DMS53 (cell line): ENCODE data around the gene TBRG4.

Source experiments
- DNase-seq: peaks from one replicate; lab custom pipeline; 2025; lab: John Stamatoyannopoulos, UW

TBRG4 gene

DNA sequence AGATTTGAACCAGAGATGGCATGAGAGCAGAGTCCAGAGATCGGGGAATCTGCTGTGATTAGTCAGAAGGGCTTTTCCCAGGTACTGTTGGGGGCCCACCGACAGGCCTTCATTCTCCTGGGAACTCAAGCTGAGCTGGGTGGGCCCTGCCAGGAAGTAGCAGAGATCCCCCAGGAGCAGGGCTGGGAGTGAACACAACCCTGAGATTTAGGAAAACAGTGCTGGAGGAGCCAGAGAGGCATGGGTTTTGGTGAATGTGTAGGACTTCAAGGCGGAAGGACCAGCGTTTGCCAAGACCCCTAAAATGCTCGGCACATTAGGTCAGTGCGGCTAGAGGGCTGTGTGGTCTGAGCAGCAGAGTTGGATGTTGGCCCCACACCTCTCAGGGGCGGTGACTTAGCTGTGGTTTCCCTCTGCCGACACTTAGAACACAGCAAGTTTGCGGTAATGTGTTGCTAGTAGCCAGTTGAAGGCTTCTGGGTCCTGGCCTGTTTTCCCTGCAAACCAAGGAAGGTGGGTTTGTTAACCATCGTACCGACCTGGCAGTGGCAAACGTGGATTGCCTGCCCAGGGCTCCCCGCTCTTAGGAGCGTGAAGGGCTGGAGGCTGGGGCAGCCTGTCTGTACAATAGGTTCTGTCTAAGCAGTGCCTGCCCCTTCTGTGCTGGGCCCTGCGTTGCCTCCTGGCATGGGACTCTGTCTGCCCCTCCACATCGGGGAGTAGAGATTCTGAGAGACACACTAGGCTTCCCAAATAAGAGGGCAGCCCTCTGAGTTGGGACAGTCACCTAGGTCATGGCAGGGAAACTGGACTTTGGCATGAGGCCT, 36.8 kb downstream of the TBRG4 start:
- no peak for DNase-seq

- no peak for DNase-seq
These were observed 37.5 kb downstream of the TBRG4 start for GRCh38 chr7:45073786-45074527.

GRCh38 chr7:45073031-45073785, 38.3 kb downstream of the TBRG4 start:
- no peak for DNase-seq

GRCh38 chr7:45072131-45073030, 39.1 kb downstream of the TBRG4 start:
- no peak for DNase-seq

GRCh38 chr7:45071528-45071927, 40.0 kb downstream of the TBRG4 start:
- no peak for DNase-seq

- DNase-seq, result no peak
These were observed 41.2 kb downstream of the TBRG4 start for GRCh38 chr7:45070254-45070642.

GRCh38 chr7:45069444-45070253, 41.8 kb downstream of the TBRG4 start:
- DNase-seq, result no peak

- DNase-seq, result no peak
These were observed 43.1 kb downstream of the TBRG4 start for GRCh38 chr7:45068236-45069023.

- no peak for DNase-seq
These were observed 43.9 kb downstream of the TBRG4 start for GRCh38 chr7:45067582-45067981.

GRCh38 chr7:45066409-45066808, 45.1 kb downstream of the TBRG4 start:
- DNase-seq, result no peak

DNA sequence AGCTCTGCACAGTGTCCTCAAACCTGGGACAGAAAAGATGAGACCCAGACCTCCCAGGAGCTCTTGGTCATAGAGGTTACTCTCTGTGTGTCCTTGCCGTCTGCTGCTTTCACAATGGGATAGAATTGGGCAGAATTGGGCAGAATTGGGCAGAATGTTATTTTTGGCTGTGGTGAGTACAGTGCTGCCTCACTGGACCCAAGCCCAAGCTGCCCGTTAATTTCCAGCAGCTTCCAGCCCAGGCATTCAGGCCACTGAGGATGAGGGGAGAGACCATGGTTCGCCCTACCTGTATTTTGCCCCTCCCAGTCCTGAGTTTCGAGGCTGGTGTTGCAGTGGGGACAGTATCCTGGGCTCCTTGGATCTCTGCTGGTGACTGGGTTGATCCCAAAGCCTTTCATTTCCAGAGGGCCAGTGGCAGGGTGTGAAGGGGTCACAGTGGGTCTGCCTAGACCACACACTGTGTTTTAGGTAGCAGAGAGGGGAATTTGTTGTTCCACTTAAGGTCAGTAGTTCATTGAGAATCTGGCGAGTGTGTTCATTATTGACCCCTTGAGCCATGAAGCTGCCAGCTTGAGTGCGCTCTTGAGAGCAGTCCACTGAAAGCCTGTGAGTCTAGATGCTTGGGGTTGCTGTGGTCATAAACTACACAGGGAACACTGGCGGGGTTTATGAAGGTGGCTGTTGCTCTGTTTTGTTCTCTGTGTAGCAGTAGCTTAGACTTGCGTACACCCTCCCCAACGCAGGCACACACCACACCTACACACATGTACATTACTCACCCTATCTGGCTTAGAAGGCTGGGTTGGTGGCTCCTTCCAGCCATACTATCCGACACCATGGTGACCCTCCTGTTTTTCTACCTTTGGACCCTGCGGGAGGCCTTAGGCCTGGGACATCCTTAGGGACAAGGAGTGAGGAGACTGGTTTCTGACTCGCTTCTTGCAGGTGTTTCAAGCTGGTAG, 46.2 kb downstream of the TBRG4 start:
- no peak for DNase-seq

DNA sequence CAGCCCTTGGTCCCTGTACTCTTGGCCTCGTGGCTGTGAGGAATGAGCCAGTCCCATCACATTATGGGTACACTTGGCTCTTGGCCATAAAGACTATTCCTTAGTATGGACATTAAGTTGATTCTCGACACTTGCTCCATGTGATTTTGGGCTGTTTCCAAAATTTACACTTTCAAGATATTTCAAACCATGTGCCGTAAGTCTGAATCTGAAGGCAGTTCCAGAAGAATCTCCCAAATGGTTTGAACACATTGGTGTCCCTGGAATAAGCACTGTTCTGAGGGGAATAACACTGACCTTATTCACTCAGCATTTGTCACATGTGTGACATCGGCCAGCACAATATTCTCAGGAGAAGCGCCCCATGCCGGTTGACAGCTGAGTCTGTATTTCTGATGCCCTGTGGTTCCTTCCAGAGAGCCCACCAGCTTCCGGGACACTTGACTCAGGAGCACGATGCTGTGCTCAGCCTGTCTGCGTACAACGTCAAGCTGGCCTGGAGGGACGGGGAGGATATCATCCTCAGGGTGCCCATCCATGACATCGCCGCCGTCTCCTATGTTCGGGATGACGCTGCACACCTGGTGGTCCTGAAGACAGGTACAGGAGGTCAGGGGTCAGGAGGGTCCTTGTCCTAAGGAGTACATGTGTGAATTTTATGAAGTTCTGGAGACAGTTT, 47.3 kb downstream of the TBRG4 start:
- DNase-seq, result no peak

DNA sequence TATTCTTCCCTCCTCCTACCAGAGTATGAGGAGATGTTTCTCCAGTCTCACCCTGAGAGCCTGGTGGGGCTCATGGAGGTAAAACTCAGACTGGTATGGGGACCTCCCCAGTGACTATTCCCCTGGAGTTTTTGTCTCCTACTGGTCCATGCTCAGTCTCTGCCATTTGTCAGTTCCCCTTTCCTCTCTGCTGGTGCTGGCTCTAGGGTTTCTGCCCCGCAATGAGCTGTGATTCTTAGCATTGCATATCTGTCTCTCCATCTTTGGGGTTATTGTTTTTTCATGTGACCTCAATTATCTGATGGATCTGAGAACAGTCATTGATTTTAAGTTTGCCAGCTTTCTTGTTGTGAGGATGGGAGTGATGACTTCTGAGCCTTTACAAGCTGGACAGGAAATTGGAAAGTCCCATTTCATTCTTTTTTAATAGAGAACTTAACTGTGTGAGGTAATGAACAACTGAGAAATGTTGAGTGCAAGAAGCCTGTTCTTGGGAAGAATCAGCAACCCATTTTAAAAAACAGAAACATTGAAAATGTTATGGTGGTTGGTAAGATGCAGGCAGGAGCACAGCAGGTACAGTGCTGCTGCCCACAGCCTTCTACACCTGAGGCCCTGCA, 49.6 kb downstream of the TBRG4 start:
- DNase-seq, result no peak

DNA sequence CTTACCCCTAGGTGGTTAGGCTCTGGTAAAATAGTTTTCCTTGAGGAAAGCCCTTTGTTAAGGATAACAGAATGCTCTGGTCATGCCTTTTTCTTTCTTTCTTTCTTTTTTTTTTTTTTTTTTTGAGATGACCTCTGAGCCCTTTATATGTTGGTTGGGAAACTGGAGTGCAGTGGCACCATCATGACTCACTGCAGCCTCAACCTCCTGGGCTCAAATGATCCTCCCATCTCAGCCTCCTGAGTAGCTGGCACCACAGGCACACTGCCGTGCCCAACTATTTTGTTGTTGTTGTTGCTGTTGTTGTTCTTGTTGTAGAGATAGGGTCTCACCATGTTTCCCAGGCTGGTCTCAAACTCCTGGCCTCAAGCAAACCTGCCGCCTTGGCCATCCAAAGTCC, 50.1 kb downstream of the TBRG4 start:
- no peak for DNase-seq

- DNase-seq, result no peak
These were observed 51.2 kb downstream of the TBRG4 start for GRCh38 chr7:45060295-45060694.

DNA sequence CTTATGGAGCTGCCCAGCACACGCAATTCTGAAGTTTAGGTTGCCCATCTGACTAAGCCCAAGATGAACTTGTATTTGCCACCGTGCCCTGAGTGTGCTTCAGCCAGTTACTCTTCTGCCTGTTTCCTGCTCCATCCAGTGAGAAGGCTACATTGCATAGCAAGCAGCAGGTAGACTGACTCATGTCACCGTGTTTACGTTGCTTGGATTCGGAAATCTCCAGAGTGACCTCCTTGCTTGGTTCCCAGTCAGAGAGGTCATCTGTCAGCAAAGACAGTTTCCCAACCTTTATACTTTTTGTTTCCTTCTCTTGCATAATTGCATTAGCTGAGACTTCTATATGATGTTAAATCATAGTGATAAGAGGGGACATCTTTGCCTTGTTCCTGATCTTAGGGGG, 53.6 kb downstream of the TBRG4 start:
- DNase-seq, result no peak

GRCh38 chr7:45055594-45056219, 55.8 kb downstream of the TBRG4 start:
- no peak for DNase-seq
